HG02885 (cell line): Measurements from ENCODE around the gene DLGAP4.
A peak's percentile ranks its signal among the peaks of the same experiment; 100 is the strongest.

ENCODE experiments used
- ATAC-seq: cut with Tn5 transposase; IDR thresholded peaks from one replicate; pipeline ENCODE4 v1.9.1; 2021; ENCODE audit warnings: mild to moderate bottlenecking; ENCODE audit not compliant: unreplicated experiment, poor library complexity

The DLGAP4 gene

GRCh38 chr20:36439040-36439730 lies 133.0 kb downstream of the DLGAP4 start:
- ATAC-seq, result peak; percentile 37

- no peak for ATAC-seq
Measured at GRCh38 chr20:36439731-36440072, 133.6 kb downstream of the DLGAP4 start.

- ATAC-seq, result no peak
Measured at GRCh38 chr20:36440370-36441026, 134.4 kb downstream of the DLGAP4 start.

GRCh38 chr20:36441027-36441414 lies 134.9 kb downstream of the DLGAP4 start:
- ATAC-seq, result no peak

GRCh38 chr20:36441416-36441815 lies 135.3 kb downstream of the DLGAP4 start:
- ATAC-seq, result no peak

- no peak for ATAC-seq
Measured at GRCh38 chr20:36445847-36446246, 139.7 kb downstream of the DLGAP4 start.

- no peak for ATAC-seq
Measured at GRCh38 chr20:36446557-36446956, 140.4 kb downstream of the DLGAP4 start.

GRCh38 chr20:36447101-36447500 lies 141.0 kb downstream of the DLGAP4 start:
- no peak for ATAC-seq

- no peak for ATAC-seq
Measured at GRCh38 chr20:36449663-36450062, 143.5 kb downstream of the DLGAP4 start.

GRCh38 chr20:36454332-36454697 lies 148.2 kb downstream of the DLGAP4 start:
- ATAC-seq, result no peak

- ATAC-seq, result no peak
Measured at GRCh38 chr20:36454698-36455427, 148.7 kb downstream of the DLGAP4 start.

- no peak for ATAC-seq
Measured at GRCh38 chr20:36455972-36456625, 150.0 kb downstream of the DLGAP4 start.

- peak; percentile 77 for ATAC-seq
Measured at GRCh38 chr20:36460648-36461599, 154.8 kb downstream of the DLGAP4 start.

GRCh38 chr20:36461600-36462439 lies 155.7 kb downstream of the DLGAP4 start:
- peak; percentile 35 for ATAC-seq

GRCh38 chr20:36462440-36463211 lies 156.5 kb downstream of the DLGAP4 start:
- ATAC-seq, result no peak

- no peak for ATAC-seq
Measured at GRCh38 chr20:36463212-36464061, 157.3 kb downstream of the DLGAP4 start.
